K562 (cell line): Measurements from ENCODE around the gene KANK4.

Experiments
- HEY1 ChIP-seq: fragments of 250-450 bp; sonication (Bioruptor Pico); IDR thresholded peaks from 2 replicates; pipeline ENCODE4 v1.5.0; 2020; ENCODE audit warnings: mild to moderate bottlenecking, moderate library complexity, borderline replicate concordance
- MAFF ChIP-seq: IDR thresholded peaks from 2 replicates; pipeline ENCODE4 v1.6.1; 2012; ENCODE audit warnings: low read length, improper control_type of control experiment
- NCOA1 ChIP-seq: fragments of 450-650 bp; IDR thresholded peaks from 2 replicates; pipeline ENCODE4 v1.6.1; 2016; ENCODE audit warnings: low read depth
- RCOR1 ChIP-seq, 2 experiments: IDR thresholded peaks; 2 replicates each; pipeline ENCODE4 v1.6.1; 2012; ENCODE audit warnings: low read depth in 2 of 2, low read length in 2 of 2, borderline replicate concordance in 1 of 2, improper control_type of control experiment in 1 of 2
- RFX1 ChIP-seq: fragments of 450-650 bp; IDR thresholded peaks from 2 replicates; pipeline ENCODE4 v1.6.1; 2016; ENCODE audit warnings: mild to moderate bottlenecking, moderate library complexity

DNA sequence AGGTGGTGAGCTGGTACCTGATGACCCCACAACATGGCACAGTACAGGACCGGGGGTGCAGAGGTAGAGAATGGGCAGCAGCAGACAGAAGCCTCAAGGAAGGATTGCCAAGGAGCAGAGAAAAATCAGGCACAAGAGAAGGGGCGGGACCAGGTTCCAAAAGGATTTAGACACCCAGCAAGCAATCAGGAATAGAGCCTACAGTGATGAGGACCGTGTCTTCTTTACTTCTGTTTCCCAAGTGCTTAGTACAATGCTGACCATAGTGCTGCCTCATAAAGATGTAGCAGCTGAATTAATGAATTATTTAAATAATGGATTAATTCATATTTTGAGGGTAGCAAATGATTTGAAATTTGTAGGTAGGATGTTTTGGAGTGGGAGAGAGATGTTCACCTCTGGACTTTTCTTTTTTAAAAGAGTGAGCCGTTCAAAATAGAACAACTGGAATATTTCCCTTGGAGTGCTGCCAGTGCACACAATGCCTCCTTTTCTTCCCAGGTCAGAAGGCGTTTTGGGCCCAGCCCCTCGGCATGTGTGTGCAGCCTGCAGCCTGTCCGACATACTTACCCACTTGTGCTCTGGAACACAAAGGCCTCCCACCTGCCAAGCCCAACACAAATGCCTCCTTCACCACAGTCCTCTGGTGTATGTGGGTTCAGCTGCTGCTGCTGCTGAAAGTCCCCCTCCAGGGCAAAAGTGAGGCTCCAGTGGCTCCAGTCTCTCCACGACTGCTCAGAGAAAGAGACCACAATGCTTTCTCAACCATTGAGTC lies 19.6 kb downstream of the KANK4 start:
- TF ChIP-seq RCOR1 (IDR thresholded peaks at IDR 0.05; ENCODE audit: borderline replicate concordance in 1 of 2, low read depth in 2 of 2, low read length in 2 of 2) (no peak), NCOA1 (no peak), RFX1 (no peak), HEY1 (CRISPR knock-in tag) (no peak), MAFF (no peak)
